Natural killer cell (primary cell): ENCODE data around the gene PUSL1. TPM values are rescaled to one million over a fixed set of nuclear protein-coding genes. Genes with fewer than 3 reads are reported as not detected.
A peak's percentile ranks its signal among the peaks of the same experiment; 100 is the strongest.

Experiments used
- ATAC-seq, 3 donors: fragments of 150-1000 bp in 2 of 3; fragments of 200-7000 bp in 1 of 3; cut with Tn5 transposase; 1 replicate in 1 of 3; 2 replicates in 2 of 3; pipeline ENCODE4 v1.10.0; 2021; ENCODE audit warnings: mild to moderate bottlenecking in 2 of 3, moderate library complexity in 2 of 3
- DNase-seq, 2 donors: peaks; one replicate each; pipeline versions ENCODE4 v3.0.0 to v3.0.0-alpha.2; 2013 to 2021; ENCODE audit warnings: mixed read lengths in 1 of 2
- H3K27ac ChIP-seq: one replicate; pipeline ENCODE4 v1.5.1; 2013; ENCODE audit warnings: mild to moderate bottlenecking, low read length
- H3K27me3 ChIP-seq: one replicate; pipeline ENCODE4 v1.6.1; 2013; ENCODE audit warnings: low read length; ENCODE audit not compliant: control insufficient read depth, insufficient read depth
- H3K36me3 ChIP-seq: one replicate; pipeline ENCODE4 v1.6.1; 2013; ENCODE audit warnings: low read length; ENCODE audit not compliant: control insufficient read depth, insufficient read depth
- H3K4me1 ChIP-seq: one replicate; pipeline ENCODE4 v1.6.1; 2013; ENCODE audit warnings: low read length; ENCODE audit not compliant: control insufficient read depth, insufficient read depth
- H3K4me3 ChIP-seq: one replicate; pipeline ENCODE4 v1.5.1; 2013; ENCODE audit warnings: low read length
- H3K9me3 ChIP-seq: one replicate; pipeline ENCODE4 v1.6.1; 2013; ENCODE audit warnings: low read length; ENCODE audit not compliant: control insufficient read depth, insufficient read depth
- H3K27ac Mint-ChIP-seq, 2 donors: one replicate each; pipeline ENCODE4 v1.8.0; 2022; ENCODE audit warnings: mild to moderate bottlenecking in 2 of 2, mixed read lengths in 2 of 2, moderate library complexity in 1 of 2
- H3K27me3 Mint-ChIP-seq, 2 donors: one replicate each; pipeline ENCODE4 v1.8.0; 2022; ENCODE audit warnings: low read depth in 2 of 2, mixed read lengths in 2 of 2
- H3K36me3 Mint-ChIP-seq: one replicate; pipeline ENCODE4 v1.8.0; 2022; ENCODE audit warnings: mixed read lengths
- H3K4me1 Mint-ChIP-seq, 2 donors: one replicate each; pipeline ENCODE4 v1.8.0; 2022; ENCODE audit warnings: mixed read lengths in 2 of 2
- H3K4me3 Mint-ChIP-seq: one replicate; pipeline ENCODE4 v1.8.0; 2022; ENCODE audit warnings: mild to moderate bottlenecking, moderate library complexity, mixed read lengths
- H3K9me3 Mint-ChIP-seq, 2 donors: one replicate each; pipeline ENCODE4 v1.8.0; 2022; ENCODE audit warnings: mixed read lengths in 2 of 2
- WGBS: methylation state at CpG from one replicate; pipeline ENCODE4 v1.1.7; 2013; ENCODE audit warnings: missing lambda C conversion rate; ENCODE audit not compliant: insufficient coverage; 5-methylcytosine and 5-hydroxymethylcytosine counted together
- intact Hi-C: fragments of 100-400 bp; cut with micrococcal nuclease; formaldehyde crosslinking; loops from one replicate; pipeline ENCODE4 v1.14.2; 2022
- total RNA-seq, 4 donors: library from RNA; stranded (reverse); fragments of 120-200 nt in 1 of 4; gene quantifications; one replicate each; pipeline versions ENCODE4 v1.2.3 to v1.2.4, GENCODE V29; 2013 to 2022
- TF ChIP-seq, protein P1 (sequence below): fragments of 200-600 bp; IDR thresholded peaks from one replicate; pipeline ENCODE4 v1.8.0; 2022; ENCODE audit warnings: antibody characterized with exemption

PUSL1 gene
- total RNA-seq, 3 donors from 2014 or later (not counting 1 experiment from before 2014, with no cell fraction given) = 11.1 to 13.0 (median 12.9) TPM

DNA sequence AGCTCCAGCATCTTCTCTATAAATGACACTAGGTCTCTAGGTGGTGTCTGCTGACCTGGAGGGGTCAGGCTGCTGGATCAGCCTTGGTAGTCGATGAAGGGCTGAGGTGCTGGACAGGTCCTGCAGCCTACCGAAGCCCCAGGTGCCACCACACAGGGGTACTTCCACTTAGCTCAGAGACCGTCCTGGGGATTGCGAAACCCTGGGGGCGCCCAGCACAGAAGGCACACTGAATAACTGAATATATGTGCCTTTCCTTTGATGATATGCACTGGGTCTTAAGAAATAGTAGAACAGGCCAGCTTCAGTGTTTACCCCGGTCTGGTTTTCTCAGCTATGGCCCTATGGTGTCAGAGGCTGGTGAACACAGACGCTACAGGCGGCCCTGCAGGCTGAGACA is 45.6 kb upstream of the PUSL1 start:
- Mint-ChIP-seq H3K9me3 (no peaks in the 10 kb centered on the region), H3K36me3 (no peaks in the 10 kb centered on the region), H3K27me3 (no peaks in the 10 kb centered on the region), H3K4me1 (peaks cover 15 to 31% of the 10 kb centered on the region in 2 donors), H3K27ac (no peak overlapping the region), H3K4me3 (no peak overlapping the region)
- Histone ChIP-seq H3K4me1 (peaks cover 9% of the 10 kb centered on the region), H3K27ac (no peak overlapping the region), H3K36me3 (peaks cover 27% of the 10 kb centered on the region), H3K27me3 (no peaks in the 10 kb centered on the region), H3K4me3 (no peak overlapping the region), H3K9me3 (no peaks in the 10 kb centered on the region)
- ATAC-seq (no peak), DNase-seq (no peak)
- WGBS = 98% methylated on average over 8 of the region's 8 CpGs
- intact Hi-C loops = no loop called here
- TF ChIP-seq, protein P1, sequence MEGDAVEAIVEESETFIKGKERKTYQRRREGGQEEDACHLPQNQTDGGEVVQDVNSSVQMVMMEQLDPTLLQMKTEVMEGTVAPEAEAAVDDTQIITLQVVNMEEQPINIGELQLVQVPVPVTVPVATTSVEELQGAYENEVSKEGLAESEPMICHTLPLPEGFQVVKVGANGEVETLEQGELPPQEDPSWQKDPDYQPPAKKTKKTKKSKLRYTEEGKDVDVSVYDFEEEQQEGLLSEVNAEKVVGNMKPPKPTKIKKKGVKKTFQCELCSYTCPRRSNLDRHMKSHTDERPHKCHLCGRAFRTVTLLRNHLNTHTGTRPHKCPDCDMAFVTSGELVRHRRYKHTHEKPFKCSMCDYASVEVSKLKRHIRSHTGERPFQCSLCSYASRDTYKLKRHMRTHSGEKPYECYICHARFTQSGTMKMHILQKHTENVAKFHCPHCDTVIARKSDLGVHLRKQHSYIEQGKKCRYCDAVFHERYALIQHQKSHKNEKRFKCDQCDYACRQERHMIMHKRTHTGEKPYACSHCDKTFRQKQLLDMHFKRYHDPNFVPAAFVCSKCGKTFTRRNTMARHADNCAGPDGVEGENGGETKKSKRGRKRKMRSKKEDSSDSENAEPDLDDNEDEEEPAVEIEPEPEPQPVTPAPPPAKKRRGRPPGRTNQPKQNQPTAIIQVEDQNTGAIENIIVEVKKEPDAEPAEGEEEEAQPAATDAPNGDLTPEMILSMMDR = no peak

DNA sequence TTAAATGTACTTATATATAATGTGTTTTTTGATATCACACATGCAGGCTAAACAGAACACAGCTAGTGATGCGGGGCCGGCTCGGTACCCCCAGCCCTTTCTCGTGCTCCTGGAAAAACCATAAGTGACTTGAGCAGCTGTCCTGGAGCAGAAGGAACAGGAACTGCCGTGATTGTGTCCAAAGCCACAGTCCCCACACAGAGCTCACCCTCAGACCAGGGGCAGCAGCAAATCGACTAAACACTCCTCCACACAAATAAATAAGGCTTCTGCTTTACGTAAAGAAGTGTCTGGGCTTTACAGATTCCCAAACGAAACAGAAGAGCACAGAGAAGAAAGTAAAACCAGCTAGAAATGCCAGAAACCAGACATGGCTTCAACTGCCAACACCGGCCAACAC is 44.4 kb upstream of the PUSL1 start:
- no peak overlapping the region for H3K27ac Mint-ChIP-seq
- H3K27me3 Mint-ChIP-seq = no peaks in the 10 kb centered on the region
- Histone ChIP-seq H3K9me3 (no peaks in the 10 kb centered on the region), H3K4me1 (peaks cover 11% of the 10 kb centered on the region), H3K27me3 (no peaks in the 10 kb centered on the region), H3K36me3 (peaks cover 28% of the 10 kb centered on the region), H3K27ac (no peak overlapping the region), H3K4me3 (no peak overlapping the region)
- no peak overlapping the region for H3K4me3 Mint-ChIP-seq
- intact Hi-C loops = no loop called here
- H3K36me3 Mint-ChIP-seq = no peaks in the 10 kb centered on the region
- peaks cover 15 to 31% of the 10 kb centered on the region in 2 donors for H3K4me1 Mint-ChIP-seq
- ATAC-seq = no peak
- TF ChIP-seq, protein P1 = no peak
- no peaks in the 10 kb centered on the region for H3K9me3 Mint-ChIP-seq
- WGBS = 96% methylated on average over 9 of the region's 9 CpGs
- no peak for DNase-seq

DNA sequence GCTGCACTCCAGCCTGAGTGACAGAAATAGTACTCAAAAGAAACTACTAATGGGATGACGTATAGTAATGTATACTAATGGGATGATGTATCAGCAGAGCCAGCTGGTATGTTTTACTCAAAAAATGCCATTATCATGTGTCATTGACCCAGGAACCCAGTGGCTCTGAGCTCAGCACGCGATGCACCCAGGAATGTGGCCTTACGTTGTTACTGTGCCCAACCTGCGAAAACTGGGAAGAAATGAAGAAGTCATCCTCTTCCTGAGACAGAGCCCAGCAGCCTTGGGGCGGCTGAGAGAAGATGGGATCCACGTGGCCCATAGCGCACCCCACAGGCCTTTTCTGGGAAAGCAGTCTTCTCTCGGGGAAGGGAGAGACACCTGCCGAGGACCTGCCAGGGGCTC is 43.5 kb upstream of the PUSL1 start:
- peaks cover 13 to 28% of the 10 kb centered on the region in 2 donors for H3K4me1 Mint-ChIP-seq
- DNase-seq = peak in 1 of 2 donors; percentile 48
- H3K4me3 Mint-ChIP-seq = no peak overlapping the region

More for the DNA sequence above, 43.5 kb upstream of the PUSL1 start:
- Histone ChIP-seq H3K9me3 (no peaks in the 10 kb centered on the region), H3K27ac (no peak overlapping the region), H3K36me3 (peaks cover 24% of the 10 kb centered on the region), H3K27me3 (no peaks in the 10 kb centered on the region), H3K4me3 (no peak overlapping the region), H3K4me1 (peaks cover 11% of the 10 kb centered on the region)
- H3K27me3 Mint-ChIP-seq = no peaks in the 10 kb centered on the region
- no peaks in the 10 kb centered on the region for H3K9me3 Mint-ChIP-seq
- H3K27ac Mint-ChIP-seq = no peak overlapping the region
- WGBS = 95% methylated on average over 10 of the region's 10 CpGs
- H3K36me3 Mint-ChIP-seq = no peaks in the 10 kb centered on the region
- TF ChIP-seq, protein P1 = no peak
- intact Hi-C loops = no loop called here
- peak in 1 of 3 donors; percentile 30 for ATAC-seq
